SU-DHL-6 (cell line): ENCODE results near the gene CDH22.

Experiments
- H2AFZ ChIP-seq: fragments of 200-600 bp; sonication (generic); 2 replicates; pipeline ENCODE4 v1.6.1; 2014; ENCODE audit warnings: low read depth, mild to moderate bottlenecking, moderate library complexity, mixed read lengths, antibody characterized with exemption, low read length; ENCODE audit not compliant: severe bottlenecking
- H3F3A ChIP-seq: fragments of 200-600 bp; shearing (Covaris generic); 2 replicates; pipeline ENCODE4 v1.6.0; 2016; ENCODE audit warnings: antibody characterized with exemption, mild to moderate bottlenecking; ENCODE audit not compliant: insufficient read depth
- H3K27ac ChIP-seq: fragments of 200-600 bp; sonication (generic); 2 replicates; pipeline ENCODE4 v1.5.1; 2016; ENCODE audit warnings: low read depth, mild to moderate bottlenecking, low read length, moderate library complexity, mixed read lengths
- H3K27me3 ChIP-seq: fragments of 200-600 bp; sonication (generic), shearing (Covaris generic); 2 replicates; pipeline ENCODE4 v1.6.0; 2014; ENCODE audit warnings: mild to moderate bottlenecking, low read length
- H3K36me3 ChIP-seq: fragments of 200-600 bp; sonication (generic); 2 replicates; pipeline ENCODE4 v1.6.1; 2014; ENCODE audit warnings: mild to moderate bottlenecking, low read length, mixed read lengths
- H3K4me2 ChIP-seq: fragments of 300-600, 200-600 bp; shearing (Covaris generic), sonication (generic); 2 replicates; pipeline ENCODE4 v1.6.0; 2014; ENCODE audit warnings: low read length, low read depth, mild to moderate bottlenecking; ENCODE audit not compliant: poor library complexity, severe bottlenecking
- H3K4me3 ChIP-seq: fragments of 200-600 bp; sonication (generic); 2 replicates; pipeline ENCODE4 v1.5.1; 2014; ENCODE audit warnings: antibody characterized with exemption, low read length, mild to moderate bottlenecking, mixed read lengths; ENCODE audit not compliant: insufficient read depth, poor library complexity, severe bottlenecking
- H3K79me2 ChIP-seq: fragments of 200-600 bp; sonication (generic); 2 replicates; pipeline ENCODE4 v1.6.1; 2014; ENCODE audit warnings: mild to moderate bottlenecking, low read length, moderate library complexity; ENCODE audit not compliant: insufficient read depth
- H3K9ac ChIP-seq: fragments of 200-600 bp; sonication (generic); 2 replicates; pipeline ENCODE4 v1.7.0; 2014; ENCODE audit warnings: mild to moderate bottlenecking, low read length
- H3K9me2 ChIP-seq: fragments of 200-600 bp; sonication (generic); replicated peaks from 2 replicates; pipeline ENCODE4 v1.6.1; 2014; ENCODE audit warnings: low read length; ENCODE audit not compliant: insufficient read depth
- H3K9me3 ChIP-seq: fragments of 200-600 bp; sonication (generic); 2 replicates; pipeline ENCODE4 v1.6.1; 2014; ENCODE audit warnings: low read length, mixed read lengths; ENCODE audit not compliant: insufficient read depth
- H4K20me1 ChIP-seq: fragments of 200-600 bp; sonication (generic); 2 replicates; pipeline ENCODE4 v1.6.1; 2014; ENCODE audit warnings: low read depth, mild to moderate bottlenecking, antibody characterized with exemption, low read length, moderate library complexity, mixed read lengths
- EZH2phosphoT487 ChIP-seq: fragments of 200-600 bp; sonication (generic), shearing (Covaris generic); conservative IDR thresholded peaks from 2 replicates; pipeline ENCODE4 v1.6.1; 2018; ENCODE audit warnings: mild to moderate bottlenecking, antibody characterized with exemption, low read length, moderate library complexity, mixed read lengths
- TF ChIP-seq, protein P1 (sequence below): fragments of 200-600 bp; sonication (generic); IDR thresholded peaks from one replicate; pipeline ENCODE4 v1.5.1; 2017; ENCODE audit warnings: antibody characterized with exemption, mild to moderate bottlenecking, low read length, moderate library complexity; ENCODE audit not compliant: insufficient read depth, poor library complexity, severe bottlenecking

Gene CDH22

DNA sequence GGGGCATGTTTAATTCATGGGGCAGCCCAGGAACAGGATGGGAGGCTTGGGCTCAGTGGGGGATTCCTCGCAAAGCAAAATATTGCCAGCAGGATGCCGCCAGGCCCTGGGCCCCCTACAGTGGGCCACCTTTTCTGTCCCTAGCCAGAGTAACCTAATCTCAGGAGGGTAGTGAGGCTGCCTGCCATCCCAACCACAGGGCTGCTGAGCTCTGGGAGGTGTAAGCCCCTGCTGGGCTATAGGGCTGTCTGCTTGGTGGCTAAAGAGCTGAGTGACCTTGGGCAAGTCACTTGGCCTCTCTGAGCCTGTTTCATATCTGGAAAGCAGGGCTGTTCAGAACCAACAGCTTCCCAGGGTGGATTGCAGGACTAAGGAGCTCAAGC lies 35.7 kb upstream of the CDH22 start:
- no peak overlapping the region for H3K27ac ChIP-seq
- TF ChIP-seq EZH2phosphoT487: no peak
- TF ChIP-seq, protein P1, sequence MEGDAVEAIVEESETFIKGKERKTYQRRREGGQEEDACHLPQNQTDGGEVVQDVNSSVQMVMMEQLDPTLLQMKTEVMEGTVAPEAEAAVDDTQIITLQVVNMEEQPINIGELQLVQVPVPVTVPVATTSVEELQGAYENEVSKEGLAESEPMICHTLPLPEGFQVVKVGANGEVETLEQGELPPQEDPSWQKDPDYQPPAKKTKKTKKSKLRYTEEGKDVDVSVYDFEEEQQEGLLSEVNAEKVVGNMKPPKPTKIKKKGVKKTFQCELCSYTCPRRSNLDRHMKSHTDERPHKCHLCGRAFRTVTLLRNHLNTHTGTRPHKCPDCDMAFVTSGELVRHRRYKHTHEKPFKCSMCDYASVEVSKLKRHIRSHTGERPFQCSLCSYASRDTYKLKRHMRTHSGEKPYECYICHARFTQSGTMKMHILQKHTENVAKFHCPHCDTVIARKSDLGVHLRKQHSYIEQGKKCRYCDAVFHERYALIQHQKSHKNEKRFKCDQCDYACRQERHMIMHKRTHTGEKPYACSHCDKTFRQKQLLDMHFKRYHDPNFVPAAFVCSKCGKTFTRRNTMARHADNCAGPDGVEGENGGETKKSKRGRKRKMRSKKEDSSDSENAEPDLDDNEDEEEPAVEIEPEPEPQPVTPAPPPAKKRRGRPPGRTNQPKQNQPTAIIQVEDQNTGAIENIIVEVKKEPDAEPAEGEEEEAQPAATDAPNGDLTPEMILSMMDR: no peak
- H3K27me3 ChIP-seq: no peaks in the 10 kb centered on the region

DNA sequence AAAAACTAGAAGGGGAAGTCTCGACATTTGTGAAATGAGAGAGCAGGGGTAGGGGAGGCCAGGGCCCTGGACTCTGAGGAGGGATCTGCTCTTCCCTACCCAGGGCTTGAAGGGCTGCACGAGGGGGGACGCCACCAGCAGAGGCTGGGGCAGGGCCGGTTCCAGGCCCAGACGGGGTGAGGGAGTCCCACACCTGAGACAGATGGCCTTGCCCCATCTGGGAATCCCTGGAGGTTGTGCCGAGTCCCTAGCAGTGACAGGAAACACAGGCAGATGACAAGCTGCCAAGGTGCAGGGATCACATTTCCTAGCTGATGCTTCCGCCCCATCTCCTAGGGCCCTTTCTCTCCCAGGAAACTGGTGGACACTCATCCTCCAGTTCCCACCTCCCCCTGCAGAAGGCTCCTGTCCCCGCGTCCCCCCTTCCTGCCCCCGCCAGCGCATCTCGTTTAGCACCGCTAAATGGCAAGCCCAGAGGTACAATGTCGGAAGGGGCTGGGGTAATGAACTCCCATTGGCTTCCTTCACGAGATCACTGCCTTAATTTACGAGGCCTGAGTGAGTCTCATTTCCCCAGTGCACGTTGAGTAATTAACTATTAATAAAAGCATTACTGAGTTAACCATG lies 35.2 kb upstream of the CDH22 start:
- no peak overlapping the region for H3K9ac ChIP-seq
- H3K36me3 ChIP-seq: no peaks in the 10 kb centered on the region
- H3K79me2 ChIP-seq: no peaks in the 10 kb centered on the region
- H3K27ac ChIP-seq: no peak overlapping the region
- H3K27me3 ChIP-seq: no peaks in the 10 kb centered on the region
- no peaks in the 10 kb centered on the region for H3K9me3 ChIP-seq
- no peak overlapping the region for H3K4me3 ChIP-seq
- no peaks in the 10 kb centered on the region for H4K20me1 ChIP-seq
- no peak overlapping the region for H2AFZ ChIP-seq
- H3F3A ChIP-seq: no peaks in the 10 kb centered on the region
- H3K9me2 ChIP-seq: no peaks in the 10 kb centered on the region
- TF ChIP-seq, protein P1: no peak
- no peak for TF ChIP-seq EZH2phosphoT487
- no peak overlapping the region for H3K4me2 ChIP-seq

More for the DNA sequence above, 35.7 kb upstream of the CDH22 start:
- no peaks in the 10 kb centered on the region for H3K9me2 ChIP-seq
- no peaks in the 10 kb centered on the region for H3K79me2 ChIP-seq
- no peak overlapping the region for H3K4me3 ChIP-seq
- H3K9ac ChIP-seq: no peak overlapping the region
- no peaks in the 10 kb centered on the region for H3K9me3 ChIP-seq
- no peak overlapping the region for H3K4me2 ChIP-seq
- H2AFZ ChIP-seq: no peak overlapping the region
- no peaks in the 10 kb centered on the region for H3F3A ChIP-seq
- no peaks in the 10 kb centered on the region for H4K20me1 ChIP-seq
- no peaks in the 10 kb centered on the region for H3K36me3 ChIP-seq

DNA sequence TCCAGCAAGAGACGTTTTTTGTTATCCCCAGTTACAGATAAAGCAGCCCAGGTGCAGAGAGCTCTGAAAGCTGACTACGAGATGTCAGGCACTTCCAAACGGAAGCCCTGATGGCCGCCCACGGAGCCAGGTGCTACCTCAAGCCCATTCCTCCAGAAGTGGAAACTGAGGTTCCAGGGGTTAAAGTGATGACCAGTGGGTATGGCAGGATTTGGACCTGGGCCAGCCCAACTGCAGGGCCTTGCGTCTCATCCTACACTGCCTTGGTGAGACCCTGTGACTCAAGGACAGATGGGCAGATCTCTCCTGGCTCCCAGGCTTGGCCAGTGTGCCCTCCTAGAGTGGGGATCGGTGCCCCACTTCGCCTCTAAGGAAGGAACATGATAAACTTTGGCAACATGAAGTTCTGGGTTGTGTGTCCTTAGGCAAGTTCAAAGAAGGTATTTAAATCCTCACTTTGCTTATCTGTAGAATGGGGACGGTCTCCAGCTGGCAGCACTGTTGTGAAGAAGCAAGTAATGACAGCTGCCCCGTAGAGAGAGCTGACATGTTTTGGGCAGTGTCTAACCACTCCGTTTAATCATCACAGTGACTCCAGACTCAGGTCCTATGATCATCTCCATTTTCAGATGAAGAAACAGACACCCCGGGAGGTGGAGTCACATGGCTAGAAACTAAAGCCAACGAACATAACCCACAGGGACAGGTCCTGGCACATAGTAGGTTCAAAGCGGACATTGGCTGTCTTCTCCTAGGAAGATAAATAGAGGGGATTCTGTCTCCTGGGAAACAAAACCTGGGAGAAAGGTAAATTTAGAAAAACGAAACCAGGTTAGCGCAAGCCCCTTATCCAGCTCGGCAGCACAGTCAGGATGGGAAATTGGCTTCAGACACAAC lies 34.4 kb upstream of the CDH22 start:
- Histone ChIP-seq H3K4me3 (no peak overlapping the region), H2AFZ (no peak overlapping the region)

More for the DNA sequence above, 34.4 kb upstream of the CDH22 start:
- Histone ChIP-seq H4K20me1 (no peaks in the 10 kb centered on the region), H3K9ac (no peak overlapping the region), H3F3A (no peaks in the 10 kb centered on the region), H3K36me3 (no peaks in the 10 kb centered on the region), H3K9me2 (no peaks in the 10 kb centered on the region), H3K9me3 (no peaks in the 10 kb centered on the region), H3K79me2 (no peaks in the 10 kb centered on the region), H3K27ac (no peak overlapping the region), H3K4me2 (no peak overlapping the region), H3K27me3 (no peaks in the 10 kb centered on the region)
- TF ChIP-seq, protein P1: no peak
- TF ChIP-seq EZH2phosphoT487: no peak
